LNCAP (cell line): ENCODE measurements around the gene RNF144A.
A peak's percentile ranks its signal among the peaks of the same experiment; 100 is the strongest.

Experiments used
- CTCF ChIP-seq: fragments of 450-650 bp; IDR thresholded peaks from 2 replicates; pipeline ENCODE4 v1.5.1; 2017; ENCODE audit warnings: mild to moderate bottlenecking

Gene RNF144A

DNA sequence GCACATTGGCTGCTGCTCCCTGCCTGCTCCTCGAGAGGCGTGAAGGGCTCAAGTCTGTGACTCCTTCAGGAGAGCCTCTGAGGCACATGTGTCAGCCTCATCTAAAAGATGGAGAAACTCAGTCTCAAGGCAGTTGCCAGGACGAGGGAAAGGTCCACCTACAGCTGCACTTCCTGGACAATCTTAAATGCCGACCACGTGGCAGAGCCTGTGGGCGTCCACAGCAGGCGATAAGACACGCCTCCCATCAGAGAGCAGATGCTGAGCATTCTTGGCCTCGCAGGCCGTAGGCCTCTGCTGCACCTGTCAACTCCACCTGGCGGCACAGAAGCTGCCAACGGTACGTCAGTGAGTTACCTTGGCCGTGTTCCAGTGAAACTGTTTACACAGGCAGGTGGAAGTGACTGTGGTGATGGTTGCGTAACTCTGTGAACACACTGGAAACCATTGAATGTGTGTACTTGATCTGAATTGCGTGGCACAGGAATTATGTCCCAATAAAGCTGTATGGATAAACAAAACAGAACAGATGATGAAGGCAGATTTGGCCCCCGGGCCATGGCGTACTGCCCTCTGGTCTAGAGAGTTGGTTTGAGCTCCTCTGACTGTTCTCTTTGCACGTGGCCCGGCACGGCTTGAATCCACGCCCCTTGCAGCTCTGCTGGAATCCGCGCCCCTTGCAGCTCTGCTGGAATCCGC lies 114.5 kb downstream of the RNF144A start:
- TF ChIP-seq CTCF, result peak; percentile 34; the same call in 1 of the 2 replicates

DNA sequence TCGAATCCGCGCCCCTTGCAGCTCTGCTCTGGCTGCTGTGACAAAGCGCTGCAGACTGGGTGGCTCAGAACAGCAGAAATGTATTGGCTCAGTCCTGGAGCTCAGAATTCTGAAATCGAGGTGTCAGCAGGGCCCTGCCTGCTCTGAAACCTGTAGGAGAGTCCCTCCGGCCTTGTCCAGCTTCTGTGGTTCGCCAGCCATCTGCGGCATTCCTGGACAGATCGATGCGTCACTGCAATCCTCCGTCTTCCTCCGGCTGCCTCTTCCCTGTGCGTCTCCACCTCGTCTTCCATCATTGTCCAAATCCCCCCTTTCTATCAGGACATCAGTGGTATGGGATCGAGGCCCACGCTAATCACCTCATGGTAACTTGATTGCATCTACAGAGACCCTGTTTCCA lies 115.2 kb downstream of the RNF144A start:
- TF ChIP-seq CTCF, result no peak

DNA sequence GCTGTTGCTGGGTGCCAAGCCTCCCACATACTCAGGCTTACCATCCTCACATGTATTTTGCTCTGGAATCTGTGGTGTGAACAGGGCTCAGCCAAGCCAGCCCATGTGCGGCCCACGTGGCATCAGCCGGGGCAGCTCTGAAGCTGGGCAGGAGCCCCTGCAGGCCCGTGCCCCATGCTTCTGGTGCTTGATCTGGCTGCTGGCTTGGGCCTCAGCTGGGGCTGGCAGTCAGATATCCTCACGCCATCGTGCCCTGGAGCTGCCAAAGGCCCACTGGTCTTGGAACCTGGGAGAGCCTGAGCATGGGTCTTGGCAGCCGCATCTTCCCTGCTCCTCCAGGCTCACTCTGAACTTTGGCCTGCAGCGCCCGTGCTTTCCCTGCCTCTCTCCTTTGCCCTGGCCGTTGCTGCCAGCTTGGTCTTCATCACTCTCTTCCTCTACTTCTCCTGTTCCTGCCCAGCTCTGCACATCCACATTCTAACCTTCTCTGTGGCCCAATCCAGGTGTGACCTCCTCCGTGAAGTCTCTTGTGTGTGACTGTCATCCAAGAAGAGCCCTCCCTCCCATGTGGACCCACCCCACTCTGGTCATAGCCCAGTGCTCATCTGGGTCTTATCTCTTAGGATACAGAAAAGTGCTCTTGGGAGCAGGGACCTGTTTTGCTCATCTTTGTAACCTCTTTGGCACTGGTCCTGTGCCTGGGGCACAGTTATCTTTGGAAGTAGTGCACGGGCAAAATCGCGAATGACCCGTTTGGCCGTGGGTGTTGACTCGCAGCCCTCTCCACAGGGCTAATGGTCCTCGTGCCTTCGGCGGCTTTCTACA lies 116.1 kb downstream of the RNF144A start:
- no peak for TF ChIP-seq CTCF

DNA sequence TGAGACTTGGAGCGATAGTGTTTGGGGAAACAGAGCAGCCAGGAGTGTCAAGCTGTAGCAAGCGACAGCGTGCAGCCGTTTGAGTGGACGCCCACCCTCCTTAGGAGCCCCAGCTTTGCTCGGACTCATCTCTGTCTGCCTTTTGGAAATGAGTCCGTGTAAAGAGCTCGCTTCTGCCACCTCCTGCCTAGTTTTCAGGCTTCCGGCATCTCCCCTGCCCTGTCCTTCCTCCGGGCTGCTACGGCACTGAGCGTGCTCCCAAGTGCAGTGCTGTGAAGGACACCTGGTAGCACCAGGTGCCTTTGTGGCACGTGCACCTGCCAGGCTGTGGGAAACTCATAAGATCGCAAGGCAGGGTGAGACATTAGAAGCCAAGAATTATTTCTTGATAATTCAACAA lies 117.1 kb downstream of the RNF144A start:
- peak; percentile 29; the same call in 1 of the 2 replicates for TF ChIP-seq CTCF

GRCh38 chr2:7035884-7036283 lies 118.7 kb downstream of the RNF144A start:
- no peak for TF ChIP-seq CTCF

- peak; percentile 80 for TF ChIP-seq CTCF
Measured at GRCh38 chr2:7037340-7038333, 120.4 kb downstream of the RNF144A start.

DNA sequence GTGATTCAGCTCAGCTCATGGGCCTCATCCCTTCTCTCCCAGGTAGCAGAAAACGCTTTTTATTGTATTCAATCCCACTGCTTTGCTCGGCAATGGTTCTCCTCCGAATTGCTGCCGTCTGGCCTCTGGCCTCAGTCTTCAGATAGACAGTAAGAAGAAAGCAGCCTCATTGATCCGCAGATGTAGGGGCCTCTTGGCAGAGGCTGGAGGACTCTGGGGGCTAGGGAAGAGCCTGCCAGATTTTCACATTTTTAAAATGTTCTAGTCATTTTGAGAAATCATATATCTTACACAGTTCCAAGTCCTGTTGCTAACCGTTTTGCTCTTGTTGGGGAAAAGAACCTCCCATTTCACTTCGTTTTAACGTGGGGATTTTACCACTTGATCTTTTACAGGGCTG lies 123.3 kb downstream of the RNF144A start:
- no peak for TF ChIP-seq CTCF
